GM12878 (cell line): Measurements from ENCODE around the gene DKK3. TPM values are rescaled to one million over a fixed set of nuclear protein-coding genes. Genes with fewer than 3 reads are reported as not detected.

ENCODE experiments used
- ATAC-seq: fragments of 200-7000 bp; cut with Tn5 transposase; 3 replicates; pipeline ENCODE4 v1.9.1; 2020; ENCODE audit warnings: mild to moderate bottlenecking, moderate library complexity
- BruUV-seq: library from RNA; stranded (reverse); fragments of 400-500 nt; replicated peaks from 2 replicates; lab custom pipeline; 2021; lab: Mats Ljungman, UMichigan
- CTCF ChIA-PET: fragments of 300-600 bp; sonication (Branson Sonifier 250); formaldehyde crosslinking; extraction: SDS; loops from one replicate; lab custom pipeline; 2021; ENCODE audit warnings: inconsistent platforms; lab: Yijun Ruan, JAX
- POLR2A ChIA-PET: fragments of 350-600 bp; formaldehyde crosslinking; extraction: SDS; loops from one replicate; lab custom pipeline; 2021; ENCODE audit warnings: inconsistent platforms; lab: Charles Lee
- RAD21 ChIA-PET: fragments of 300-600 bp; sonication (Branson Sonifier 250); formaldehyde crosslinking; loops from one replicate; lab custom pipeline; 2023; ENCODE audit warnings: antibody characterized with exemption; ENCODE audit not compliant: unreplicated experiment; lab: Charles Lee
- SMC1A ChIA-PET: fragments of 300-600 bp; sonication (Branson Sonifier 250); formaldehyde crosslinking; loops from one replicate; lab custom pipeline; 2023; ENCODE audit not compliant: unreplicated experiment, uncharacterized antibody; lab: Charles Lee
- DNase-seq: peaks from one replicate; pipeline ENCODE4 v3.0.0-alpha.2; 2011; ENCODE audit warnings: low read depth, low spot score
- FAIRE-seq: peaks from 3 replicates; lab custom pipeline; 2011; peaks lifted over from hg19 to GRCh38; lab: Jason Lieb, UNC
- H2AFZ ChIP-seq: 2 replicates; pipeline ENCODE4 v1.6.0; 2011; ENCODE audit warnings: low read depth, low read length, control low read depth; ENCODE audit not compliant: control insufficient read depth
- H3K27ac ChIP-seq: 2 replicates; pipeline ENCODE4 v1.5.1; 2011; ENCODE audit warnings: control low read depth; ENCODE audit not compliant: control insufficient read depth, insufficient read depth
- H3K27me3 ChIP-seq, 2 experiments: replicated peaks in 1 of 2; 2 replicates each; pipeline versions ENCODE4 v1.6.0 to v1.6.1; 2011; ENCODE audit warnings: low read length in 1 of 2; ENCODE audit not compliant: control insufficient read depth in 2 of 2, insufficient read depth in 2 of 2
- H3K36me3 ChIP-seq, 2 experiments: 2 replicates each; pipeline ENCODE4 v1.5.1; 2011; ENCODE audit warnings: low read length in 1 of 2; ENCODE audit not compliant: control insufficient read depth in 2 of 2, insufficient read depth in 2 of 2
- H3K4me1 ChIP-seq: 2 replicates; pipeline ENCODE4 v1.6.1; 2011; ENCODE audit warnings: mild to moderate bottlenecking, low read length, moderate library complexity, mixed read lengths; ENCODE audit not compliant: control insufficient read depth, insufficient read depth
- H3K4me2 ChIP-seq: 2 replicates; pipeline ENCODE4 v1.6.0; 2011; ENCODE audit warnings: control low read depth; ENCODE audit not compliant: control insufficient read depth, insufficient read depth
- H3K4me3 ChIP-seq: fragments of 200-600 bp; sonication (generic); 2 replicates; pipeline ENCODE4 v1.5.1; 2016
- H3K79me2 ChIP-seq: 2 replicates; pipeline ENCODE4 v1.6.0; 2011; ENCODE audit warnings: low read length; ENCODE audit not compliant: control insufficient read depth, insufficient read depth
- H3K9ac ChIP-seq: 2 replicates; pipeline ENCODE4 v1.8.0; 2011; ENCODE audit warnings: low read length, control low read depth, mixed read lengths; ENCODE audit not compliant: control insufficient read depth, insufficient read depth
- H3K9me3 ChIP-seq: replicated peaks from 3 replicates; pipeline ENCODE4 v1.5.1; 2011; ENCODE audit warnings: mild to moderate bottlenecking, low read length; ENCODE audit not compliant: control insufficient read depth, insufficient read depth
- H4K20me1 ChIP-seq: 2 replicates; pipeline ENCODE4 v1.6.0; 2011; ENCODE audit not compliant: control insufficient read depth, insufficient read depth
- BACH1 ChIP-seq: fragments of 450-650 bp; IDR thresholded peaks from 2 replicates; pipeline ENCODE4 v1.6.1; 2017; ENCODE audit warnings: mild to moderate bottlenecking, borderline replicate concordance
- BCLAF1 ChIP-seq: fragments of 450-650 bp; IDR thresholded peaks from 2 replicates; pipeline ENCODE4 v1.6.1; 2017; ENCODE audit warnings: antibody characterized with exemption, mild to moderate bottlenecking, moderate library complexity
- CHD2 ChIP-seq: IDR thresholded peaks from 2 replicates; pipeline ENCODE4 v1.6.1; 2011; ENCODE audit warnings: low read depth, low read length, improper control_type of control experiment, borderline replicate concordance
- CREB1 ChIP-seq: IDR thresholded peaks from 2 replicates; pipeline ENCODE4 v1.6.1; 2012; ENCODE audit warnings: low read depth, mild to moderate bottlenecking, inconsistent platforms
- ELK1 ChIP-seq: IDR thresholded peaks from 2 replicates; pipeline ENCODE4 v1.6.1; 2012; ENCODE audit warnings: low read depth, low read length, improper control_type of control experiment
- HDGF ChIP-seq: fragments of 450-650 bp; IDR thresholded peaks from 2 replicates; pipeline ENCODE4 v1.6.1; 2016; ENCODE audit warnings: antibody characterized with exemption
- MEF2B ChIP-seq: fragments of 450-650 bp; IDR thresholded peaks from 2 replicates; pipeline ENCODE4 v1.6.1; 2018; ENCODE audit warnings: mild to moderate bottlenecking, moderate library complexity; ENCODE audit not compliant: partially characterized antibody, poor library complexity, severe bottlenecking
- NFXL1 ChIP-seq: fragments of 450-650 bp; IDR thresholded peaks from 2 replicates; pipeline ENCODE4 v1.6.1; 2017; ENCODE audit warnings: antibody characterized with exemption, mild to moderate bottlenecking, borderline replicate concordance
- NFYA ChIP-seq: IDR thresholded peaks from 2 replicates; pipeline ENCODE4 v1.6.1; 2011; ENCODE audit warnings: low read depth, mild to moderate bottlenecking, low read length, improper control_type of control experiment, borderline replicate concordance
- PAX5 ChIP-seq: IDR thresholded peaks from 2 replicates; pipeline ENCODE4 v1.6.1; 2011; ENCODE audit warnings: low read depth, low read length, borderline replicate concordance
- SIX5 ChIP-seq: IDR thresholded peaks from 2 replicates; pipeline ENCODE4 v1.6.1; 2011; ENCODE audit warnings: mild to moderate bottlenecking, low read depth, low read length, moderate library complexity; ENCODE audit not compliant: severe bottlenecking
- SREBF1 ChIP-seq: IDR thresholded peaks from 2 replicates; pipeline ENCODE4 v1.6.1; 2012; ENCODE audit warnings: mild to moderate bottlenecking, low read length
- SUZ12 ChIP-seq: fragments of 200-600 bp; sonication (generic); IDR thresholded peaks from one replicate; pipeline ENCODE4 v1.6.1; 2018; ENCODE audit warnings: antibody characterized with exemption, mild to moderate bottlenecking; ENCODE audit not compliant: unreplicated experiment
- ZBED1 ChIP-seq: IDR thresholded peaks from 2 replicates; pipeline ENCODE4 v1.6.1; 2016; ENCODE audit warnings: borderline replicate concordance
- ZNF217 ChIP-seq: fragments of 450-650 bp; IDR thresholded peaks from 2 replicates; pipeline ENCODE4 v1.6.1; 2017; ENCODE audit warnings: antibody characterized with exemption, mild to moderate bottlenecking
- WGBS: methylation state at CpG from one replicate; pipeline ENCODE4 v1.1.6; 2016; ENCODE audit warnings: low lambda C conversion rate; ENCODE audit not compliant: insufficient replicate concordance, insufficient coverage; ENCODE audit errors: missing lambda C conversion rate; 5-methylcytosine and 5-hydroxymethylcytosine counted together
- in situ Hi-C: fragments of 300-500 bp; cut with MboI; formaldehyde crosslinking; loops from 9 replicates; pipeline ENCODE4 v1.14.3; 2018; ENCODE audit warnings: mixed read lengths
- intact Hi-C: fragments of 100-400 bp; cut with micrococcal nuclease; formaldehyde crosslinking; loops from one replicate; pipeline ENCODE4 v1.14.2; 2022; ENCODE audit not compliant: unreplicated experiment
- polyA plus RNA-seq, 11 experiments: library from polyadenylated mRNA; depleted of rRNA in 4 of 11; unstranded in 6 of 11; stranded (reverse) in 5 of 11; fragments of >200 nt; fragmentation: Nextera tagmentation in 4 of 11; fragmentation: Illumina TruSeq in 1 of 11; extraction: Ambion mirVana in 4 of 11; extraction: Trizol in 1 of 11; gene quantifications; 1 replicate in 1 of 11; 2 replicates in 10 of 11; pipeline versions ENCODE4 v1.2.1 to v1.2.3, GENCODE V29; 2011 to 2016; ENCODE audit warnings: inconsistent platforms in 2 of 11, missing spikeins in 2 of 11, low read depth in 1 of 11
- total RNA-seq, 4 experiments: library from RNA; depleted of rRNA in 3 of 4; stranded (reverse); fragments of >200 nt in 3 of 4; fragmentation: Illumina TruSeq in 1 of 4; extraction: Trizol in 1 of 4; gene quantifications; 2 replicates each; pipeline versions ENCODE4 v1.2.1 to v1.2.3, GENCODE V29; 2013 to 2021

DKK3 gene
- total and polyA plus RNA-seq, 10 of the 15 experiments (the other 5 are each of a cell fraction or from before 2014, with no cell fraction given), result 0.07 to 0.16 (median 0.15) TPM; not detected in 7

- H3K4me3 ChIP-seq, result no peak overlapping the region
- no peak overlapping the region for H3K27ac ChIP-seq
- H3K9ac ChIP-seq, result no peak overlapping the region
- TF ChIP-seq NFYA (no peak), CHD2 (no peak), ZNF217 (no peak), SIX5 (no peak), MEF2B (no peak), PAX5 (no peak), BCLAF1 (no peak), HDGF (no peak), CREB1 (no peak), BACH1 (no peak), NFXL1 (no peak), ELK1 (no peak), SUZ12 (no peak), ZBED1 (no peak), SREBF1 (no peak)
- CTCF ChIA-PET, result interaction anchor here (0.9 kb wide), 1 partner anchor 18 kb away, joined by 3 read pairs; no protein-coding TSS in a partner anchor
- RAD21 ChIA-PET, result no interaction called here
- no peaks in the 10 kb centered on the region for H4K20me1 ChIP-seq
- no peaks in the 10 kb centered on the region for H3K79me2 ChIP-seq
- BruUV-seq, result no TSS peak
- ATAC-seq, result no peak
- no peaks in the 10 kb centered on the region for H3K27me3 ChIP-seq
- no peak for FAIRE-seq
- intact Hi-C loops (no loop called here), in situ Hi-C loops (no loop called here)
- no peak overlapping the region for H3K4me2 ChIP-seq
- peaks cover 1% of the 10 kb centered on the region; the same call in 1 of the 3 replicates for H3K9me3 ChIP-seq
- POLR2A ChIA-PET, result no interaction called here
- 83% methylated on average over 2 of the region's 2 CpGs for WGBS
- H3K4me1 ChIP-seq, result peaks cover 3% of the 10 kb centered on the region; the same call in 1 of the 2 replicates
- no peak for DNase-seq
- SMC1A ChIA-PET, result interaction anchor here (0.6 kb wide), 1 partner anchor 48 kb away, joined by 4 read pairs; no protein-coding TSS in a partner anchor
- H3K36me3 ChIP-seq, result no peaks in the 10 kb centered on the region
- no peak overlapping the region for H2AFZ ChIP-seq
Measured at GRCh38 chr11:12029119-12029518, 20.7 kb upstream of the DKK3 start.
